Natural killer cell (primary cell): ENCODE measurements around the gene SYMPK. TPM values are rescaled to one million over a fixed set of nuclear protein-coding genes. Genes with fewer than 3 reads are reported as not detected.

ENCODE experiments used
- ATAC-seq, 3 donors: fragments of 150-1000 bp in 2 of 3; fragments of 200-7000 bp in 1 of 3; cut with Tn5 transposase; 1 replicate in 1 of 3; 2 replicates in 2 of 3; pipeline ENCODE4 v1.10.0; 2021; ENCODE audit warnings: mild to moderate bottlenecking in 2 of 3, moderate library complexity in 2 of 3
- DNase-seq, 2 donors: peaks; one replicate each; pipeline versions ENCODE4 v3.0.0 to v3.0.0-alpha.2; 2013 to 2021; ENCODE audit warnings: mixed read lengths in 1 of 2
- H3K27ac ChIP-seq: one replicate; pipeline ENCODE4 v1.5.1; 2013; ENCODE audit warnings: mild to moderate bottlenecking, low read length
- H3K27me3 ChIP-seq: one replicate; pipeline ENCODE4 v1.6.1; 2013; ENCODE audit warnings: low read length; ENCODE audit not compliant: control insufficient read depth, insufficient read depth
- H3K36me3 ChIP-seq: one replicate; pipeline ENCODE4 v1.6.1; 2013; ENCODE audit warnings: low read length; ENCODE audit not compliant: control insufficient read depth, insufficient read depth
- H3K4me1 ChIP-seq: one replicate; pipeline ENCODE4 v1.6.1; 2013; ENCODE audit warnings: low read length; ENCODE audit not compliant: control insufficient read depth, insufficient read depth
- H3K4me3 ChIP-seq: one replicate; pipeline ENCODE4 v1.5.1; 2013; ENCODE audit warnings: low read length
- H3K9me3 ChIP-seq: one replicate; pipeline ENCODE4 v1.6.1; 2013; ENCODE audit warnings: low read length; ENCODE audit not compliant: control insufficient read depth, insufficient read depth
- H3K27ac Mint-ChIP-seq, 2 donors: one replicate each; pipeline ENCODE4 v1.8.0; 2022; ENCODE audit warnings: mild to moderate bottlenecking in 2 of 2, mixed read lengths in 2 of 2, moderate library complexity in 1 of 2
- H3K27me3 Mint-ChIP-seq, 2 donors: one replicate each; pipeline ENCODE4 v1.8.0; 2022; ENCODE audit warnings: low read depth in 2 of 2, mixed read lengths in 2 of 2
- H3K36me3 Mint-ChIP-seq: one replicate; pipeline ENCODE4 v1.8.0; 2022; ENCODE audit warnings: mixed read lengths
- H3K4me1 Mint-ChIP-seq, 2 donors: one replicate each; pipeline ENCODE4 v1.8.0; 2022; ENCODE audit warnings: mixed read lengths in 2 of 2
- H3K4me3 Mint-ChIP-seq: one replicate; pipeline ENCODE4 v1.8.0; 2022; ENCODE audit warnings: mild to moderate bottlenecking, moderate library complexity, mixed read lengths
- H3K9me3 Mint-ChIP-seq, 2 donors: one replicate each; pipeline ENCODE4 v1.8.0; 2022; ENCODE audit warnings: mixed read lengths in 2 of 2
- CTCF ChIP-seq: fragments of 200-600 bp; IDR thresholded peaks from one replicate; pipeline ENCODE4 v1.8.0; 2022; ENCODE audit warnings: antibody characterized with exemption
- WGBS: methylation state at CpG from one replicate; pipeline ENCODE4 v1.1.7; 2013; ENCODE audit warnings: missing lambda C conversion rate; ENCODE audit not compliant: insufficient coverage; 5-methylcytosine and 5-hydroxymethylcytosine counted together
- intact Hi-C: fragments of 100-400 bp; cut with micrococcal nuclease; formaldehyde crosslinking; loops from one replicate; pipeline ENCODE4 v1.14.2; 2022
- total RNA-seq, 4 donors: library from RNA; stranded (reverse); fragments of 120-200 nt in 1 of 4; gene quantifications; one replicate each; pipeline versions ENCODE4 v1.2.3 to v1.2.4, GENCODE V29; 2013 to 2022

SYMPK gene
- total RNA-seq, 3 donors from 2014 or later (not counting 1 experiment from before 2014, with no cell fraction given), result 86.4 to 94.8 (median 86.7) TPM

GRCh38 chr19:45876411-45877197 lies 13.7 kb upstream of the SYMPK start:
- Mint-ChIP-seq H3K4me1 (peaks cover 0 to 19% of the 10 kb centered on the region in 2 donors), H3K27me3 (peaks cover 0 to 25% of the 10 kb centered on the region in 2 donors), H3K9me3 (no peaks in the 10 kb centered on the region), H3K36me3 (no peaks in the 10 kb centered on the region), H3K4me3 (peak overlapping the region; percentile 61), H3K27ac (peak overlapping the region in 1 of 2 donors; percentile 76)
- H3K27me3 ChIP-seq, result no peaks in the 10 kb centered on the region
- no peaks in the 10 kb centered on the region for H3K36me3 ChIP-seq
- WGBS, result 6% methylated on average over 39 of the region's 41 CpGs
- ATAC-seq (peak in 2 of 3 donors; percentile 69 to 71), DNase-seq (peak in 1 of 2 donors; percentile 37)
- intact Hi-C loops, result no loop called here
- no peaks in the 10 kb centered on the region for H3K9me3 ChIP-seq
- no peak for TF ChIP-seq CTCF
- peaks cover 15% of the 10 kb centered on the region for H3K4me1 ChIP-seq
- H3K4me3 ChIP-seq, result peak overlapping the region; percentile 5
- peak overlapping the region; percentile 44 for H3K27ac ChIP-seq

- H3K27me3 Mint-ChIP-seq, result peaks cover 0 to 23% of the 10 kb centered on the region in 2 donors
- TF ChIP-seq CTCF, result no peak
Observed at GRCh38 chr19:45876161-45876410, 13.1 kb upstream of the SYMPK start.

GRCh38 chr19:45874620-45874966 lies 11.6 kb upstream of the SYMPK start:
- Mint-ChIP-seq H3K9me3 (no peaks in the 10 kb centered on the region), H3K36me3 (no peaks in the 10 kb centered on the region), H3K27me3 (peaks cover 0 to 23% of the 10 kb centered on the region in 2 donors), H3K4me1 (peaks cover 0 to 19% of the 10 kb centered on the region in 2 donors), H3K27ac (no peak overlapping the region), H3K4me3 (no peak overlapping the region)
- Histone ChIP-seq H3K9me3 (no peaks in the 10 kb centered on the region), H3K27ac (no peak overlapping the region), H3K4me3 (no peak overlapping the region), H3K27me3 (no peaks in the 10 kb centered on the region), H3K4me1 (peaks cover 15% of the 10 kb centered on the region), H3K36me3 (no peaks in the 10 kb centered on the region)
- WGBS, result 94% methylated on average over 7 of the region's 7 CpGs
- ATAC-seq, result no peak
- no peak for DNase-seq
- intact Hi-C loops, result no loop called here
- no peak for TF ChIP-seq CTCF

More at GRCh38 chr19:45876161-45876410, 13.1 kb upstream of the SYMPK start:
- Histone ChIP-seq H3K9me3 (no peaks in the 10 kb centered on the region), H3K27ac (no peak overlapping the region), H3K4me3 (no peak overlapping the region), H3K36me3 (no peaks in the 10 kb centered on the region), H3K4me1 (peaks cover 15% of the 10 kb centered on the region), H3K27me3 (no peaks in the 10 kb centered on the region)
- H3K4me1 Mint-ChIP-seq, result peaks cover 0 to 19% of the 10 kb centered on the region in 2 donors
- no peaks in the 10 kb centered on the region for H3K36me3 Mint-ChIP-seq
- no peaks in the 10 kb centered on the region for H3K9me3 Mint-ChIP-seq
- DNase-seq (no peak), ATAC-seq (peak in 2 of 3 donors; percentile 49 to 59)
- intact Hi-C loops, result no loop called here
- 47% methylated on average over 4 of the region's 4 CpGs for WGBS
- H3K4me3 Mint-ChIP-seq, result peak overlapping the region; percentile 61
- H3K27ac Mint-ChIP-seq, result peak overlapping the region in 1 of 2 donors; percentile 76
